GM12801 (cell line): Measurements from ENCODE around the gene PIP4K2B.

ENCODE experiments used
- TF ChIP-seq, protein P1 (sequence below): IDR thresholded peaks from one replicate; pipeline ENCODE4 v1.5.1; 2011; ENCODE audit warnings: control low read depth; ENCODE audit not compliant: insufficient read length; ENCODE audit errors: extremely low read depth

The PIP4K2B gene

DNA sequence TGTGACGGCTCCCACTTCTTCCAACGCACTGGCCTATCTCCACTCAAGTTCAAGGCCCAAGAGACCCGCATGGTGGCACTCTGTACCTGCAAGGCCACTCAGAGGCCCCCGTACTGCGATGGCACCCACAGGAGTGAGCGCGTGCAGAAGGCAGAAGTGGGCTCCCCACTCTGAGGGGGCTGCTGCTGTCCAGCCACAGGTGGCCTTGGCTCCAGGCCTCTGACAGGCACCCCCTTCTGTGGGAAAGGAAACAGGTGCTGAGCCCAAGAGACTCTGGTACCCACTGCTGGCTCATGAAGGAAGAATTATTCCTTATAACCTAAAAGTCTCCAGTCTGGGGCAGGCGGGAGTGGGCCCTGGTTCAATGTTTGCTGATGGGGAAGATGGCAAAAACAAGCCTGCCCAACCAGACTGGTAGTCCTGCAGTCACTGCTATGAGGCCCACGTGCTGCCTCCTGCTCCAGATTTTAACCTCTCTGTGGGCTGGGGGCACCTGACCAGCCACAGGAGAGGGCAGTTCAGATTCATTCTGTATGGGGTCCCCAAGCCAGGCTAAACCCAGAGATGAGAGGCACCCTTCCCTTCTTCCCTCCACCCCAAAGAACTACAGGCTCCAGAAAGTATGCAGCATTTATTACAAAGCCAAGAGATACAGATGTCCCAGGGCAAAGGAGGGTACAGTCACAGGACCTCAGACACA is 65.9 kb downstream of the PIP4K2B start:
- TF ChIP-seq, protein P1, sequence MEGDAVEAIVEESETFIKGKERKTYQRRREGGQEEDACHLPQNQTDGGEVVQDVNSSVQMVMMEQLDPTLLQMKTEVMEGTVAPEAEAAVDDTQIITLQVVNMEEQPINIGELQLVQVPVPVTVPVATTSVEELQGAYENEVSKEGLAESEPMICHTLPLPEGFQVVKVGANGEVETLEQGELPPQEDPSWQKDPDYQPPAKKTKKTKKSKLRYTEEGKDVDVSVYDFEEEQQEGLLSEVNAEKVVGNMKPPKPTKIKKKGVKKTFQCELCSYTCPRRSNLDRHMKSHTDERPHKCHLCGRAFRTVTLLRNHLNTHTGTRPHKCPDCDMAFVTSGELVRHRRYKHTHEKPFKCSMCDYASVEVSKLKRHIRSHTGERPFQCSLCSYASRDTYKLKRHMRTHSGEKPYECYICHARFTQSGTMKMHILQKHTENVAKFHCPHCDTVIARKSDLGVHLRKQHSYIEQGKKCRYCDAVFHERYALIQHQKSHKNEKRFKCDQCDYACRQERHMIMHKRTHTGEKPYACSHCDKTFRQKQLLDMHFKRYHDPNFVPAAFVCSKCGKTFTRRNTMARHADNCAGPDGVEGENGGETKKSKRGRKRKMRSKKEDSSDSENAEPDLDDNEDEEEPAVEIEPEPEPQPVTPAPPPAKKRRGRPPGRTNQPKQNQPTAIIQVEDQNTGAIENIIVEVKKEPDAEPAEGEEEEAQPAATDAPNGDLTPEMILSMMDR = no peak

DNA sequence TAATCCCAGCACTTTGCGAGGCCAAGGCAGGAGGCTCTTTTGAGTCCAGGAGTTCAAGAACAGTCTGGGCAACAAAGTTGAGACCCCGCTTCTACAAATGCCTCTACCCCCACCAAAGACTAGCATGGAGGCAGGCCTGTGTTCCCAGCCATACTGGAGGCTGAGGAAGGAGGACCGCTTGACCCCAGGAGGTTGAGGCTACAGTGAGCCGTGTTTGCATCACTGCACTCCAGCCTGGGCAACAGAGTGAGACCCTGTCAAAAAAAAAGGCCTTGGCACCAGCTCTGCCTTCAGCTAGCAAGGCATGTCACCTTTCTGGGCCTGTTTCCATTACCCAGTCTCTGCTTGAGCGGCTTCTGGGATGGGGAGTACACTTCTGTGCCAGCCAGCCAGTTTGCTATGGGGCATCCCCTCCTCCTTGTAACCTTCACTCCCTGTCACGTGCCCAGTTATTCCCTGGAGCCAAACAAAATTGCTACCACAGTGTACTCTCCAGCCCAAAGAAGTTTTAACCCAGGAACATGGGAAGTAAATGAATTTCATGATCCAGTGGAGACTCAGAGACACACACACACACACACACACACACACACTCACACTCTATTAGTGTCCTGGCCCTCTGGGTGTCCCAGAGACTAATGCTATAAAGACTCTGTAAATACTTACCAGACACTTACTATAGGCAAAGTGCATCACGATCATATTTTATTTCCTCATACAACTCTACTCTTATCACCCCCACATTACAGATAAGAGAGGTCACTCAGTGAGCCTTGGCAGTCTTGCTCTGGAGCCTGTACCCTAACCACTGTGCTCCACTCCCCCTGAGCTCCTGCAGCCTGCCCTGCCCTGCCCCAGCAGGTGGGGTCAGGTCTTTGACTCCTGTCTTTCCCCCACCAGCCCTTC is 66.7 kb downstream of the PIP4K2B start:
- TF ChIP-seq, protein P1 = no peak

DNA sequence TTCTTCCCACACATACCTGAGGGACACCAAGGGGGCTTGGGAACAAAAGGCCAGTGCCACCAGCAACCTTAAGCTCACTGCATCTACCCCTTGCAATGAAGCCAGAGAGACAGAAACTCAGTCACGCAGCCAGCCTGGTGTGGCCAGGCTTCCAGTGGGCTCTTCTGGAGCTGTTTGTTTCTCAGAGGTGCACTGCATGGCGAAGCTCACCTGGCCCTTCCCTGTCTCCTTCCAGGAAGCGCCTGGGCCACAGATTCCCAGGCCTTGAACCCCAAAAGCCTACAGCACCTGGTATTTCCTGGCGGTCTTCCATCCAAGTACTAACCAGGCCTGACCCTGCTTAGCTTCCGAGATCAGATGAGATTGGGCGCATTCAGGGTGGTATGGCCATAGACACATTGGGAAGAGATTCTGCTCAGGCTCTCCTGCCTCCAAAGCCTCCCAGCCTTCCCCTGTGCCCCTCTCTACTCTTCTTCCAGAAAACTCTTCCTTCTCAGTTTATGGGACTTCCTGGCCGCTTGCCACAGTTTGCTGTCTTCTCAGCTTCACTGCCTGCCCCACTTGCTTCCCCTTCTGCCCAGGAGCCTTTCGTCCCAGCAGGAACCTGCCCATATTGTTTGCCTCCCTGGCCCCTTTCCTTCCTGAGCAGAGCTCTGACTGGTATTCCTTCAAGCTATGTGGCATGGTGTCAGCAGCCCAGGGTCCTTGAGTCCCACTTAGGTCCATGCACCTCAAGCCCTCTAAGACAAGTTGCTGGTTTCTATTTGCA is 67.6 kb downstream of the PIP4K2B start:
- TF ChIP-seq, protein P1 = no peak

DNA sequence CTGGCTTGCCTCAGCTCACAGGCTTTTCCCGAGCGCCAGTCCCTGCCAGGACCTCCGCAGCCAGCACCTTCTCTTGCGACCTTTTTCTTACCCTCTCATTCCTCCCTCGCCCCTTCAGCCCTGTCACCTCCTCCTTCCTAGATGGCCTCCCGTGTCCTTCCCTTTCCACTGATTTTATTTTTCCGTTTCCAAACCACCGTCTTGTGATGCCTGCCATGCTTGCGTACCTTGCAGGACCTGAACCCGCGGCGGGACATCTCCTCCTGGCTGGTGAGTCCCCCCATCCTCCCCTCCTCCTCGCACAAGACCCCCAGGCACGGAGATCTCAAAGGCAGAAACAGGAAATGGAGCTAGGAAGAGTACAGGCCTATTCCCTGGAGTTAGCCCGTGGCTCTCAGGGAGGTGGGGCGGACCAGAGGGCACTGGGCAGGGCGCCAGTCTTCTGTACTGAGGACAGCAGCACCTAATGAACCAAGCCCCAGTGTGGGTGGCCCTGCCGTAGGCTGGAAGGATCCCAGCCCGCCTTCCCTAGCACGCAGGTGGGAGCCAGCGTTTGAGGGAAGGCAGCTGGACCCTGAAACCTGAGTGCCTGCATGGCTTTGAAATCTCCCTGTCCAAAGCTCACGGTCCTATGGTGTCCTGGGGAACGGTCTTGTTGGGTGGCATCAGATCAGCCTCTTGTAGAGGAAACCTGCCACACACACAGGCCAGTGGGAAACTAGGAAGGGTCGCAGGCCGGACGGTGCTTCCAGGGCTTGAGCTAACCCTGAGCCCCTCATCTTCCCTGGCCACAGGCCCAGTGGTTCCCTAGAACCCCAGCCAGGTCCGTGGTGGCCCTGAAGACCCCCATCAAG is 68.6 kb downstream of the PIP4K2B start:
- TF ChIP-seq, protein P1 = no peak

DNA sequence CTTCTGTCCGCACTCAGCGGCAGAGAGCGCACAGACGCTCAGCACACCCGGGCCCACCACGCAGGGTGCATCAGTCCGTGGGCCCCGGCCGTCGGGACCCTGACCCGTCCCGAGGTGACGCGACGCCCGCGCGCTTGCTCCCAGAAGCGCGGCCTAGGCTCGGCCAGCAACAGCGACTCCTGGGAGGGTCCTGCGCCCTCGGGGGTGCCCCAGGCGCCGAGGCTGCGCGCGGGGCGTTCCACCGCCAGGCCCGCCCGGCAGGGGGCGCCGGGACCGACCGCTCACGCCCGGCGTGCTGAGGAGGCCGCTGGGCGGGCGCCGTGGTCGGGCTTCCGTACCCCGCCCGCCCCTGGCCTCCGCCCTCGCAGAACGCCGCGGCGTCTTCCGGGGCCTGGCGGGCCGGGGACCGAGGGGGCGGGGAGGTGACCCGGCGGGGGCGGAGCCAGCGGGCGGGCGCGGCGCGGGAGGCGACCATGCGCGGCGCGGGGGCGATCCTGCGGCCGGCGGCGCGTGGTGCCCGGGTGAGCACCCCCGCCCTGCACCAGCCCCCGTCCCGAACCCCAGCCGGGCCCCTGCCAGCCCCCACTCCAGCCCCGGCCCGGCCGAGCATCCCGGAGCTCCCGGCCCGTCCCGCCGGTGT is 69.3 kb downstream of the PIP4K2B start, which contains the start of gene CISD3:
TSS of gene CISD3 (plus strand) at position 456 of the 640 bp plus-strand sequence. CDS start at position 474, 18 bp downstream.
- TF ChIP-seq, protein P1 = no peak

DNA sequence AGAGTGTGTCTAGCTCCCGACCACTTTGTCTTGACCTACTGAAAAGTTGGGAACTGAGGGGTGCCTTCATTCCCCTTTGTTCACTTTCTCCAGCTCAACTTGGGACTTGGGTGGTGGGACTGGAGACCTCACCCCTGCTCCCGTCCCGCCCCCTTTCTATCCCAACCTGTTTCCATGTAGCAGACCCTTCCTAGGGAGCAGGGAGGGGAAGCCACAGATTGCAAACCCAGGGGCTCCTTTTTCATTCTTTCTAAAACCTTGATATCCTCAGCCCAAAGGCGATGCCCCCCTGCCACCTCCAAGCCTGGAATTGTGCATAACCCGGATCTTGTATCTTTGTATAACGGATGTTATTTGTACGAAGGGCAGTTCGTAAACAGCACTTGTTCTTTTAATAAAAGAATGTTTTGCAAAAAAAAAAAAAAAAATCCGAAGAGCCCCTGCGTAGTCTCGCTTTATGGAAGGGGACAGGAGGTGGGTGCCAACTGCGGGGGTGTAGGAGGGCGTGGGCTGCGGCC is 69.9 kb downstream of the PIP4K2B start:
- TF ChIP-seq, protein P1 = no peak
